AG04449 (cell line): Measurements from ENCODE around the gene GSS.

Experiments
- CTCF ChIA-PET: fragments of 350-600 bp; formaldehyde crosslinking; extraction: SDS; loops from one replicate; lab custom pipeline; 2021; ENCODE audit warnings: antibody characterized with exemption; lab: Yijun Ruan, JAX
- POLR2A ChIA-PET: fragments of 400-600, 350-600 bp; formaldehyde crosslinking; extraction: SDS; loops from one replicate; lab custom pipeline; 2020; ENCODE audit warnings: antibody characterized with exemption, inconsistent platforms; lab: Yijun Ruan, JAX
- DNase-seq: peaks from one replicate; pipeline ENCODE4 v3.0.0-alpha.2; 2010; ENCODE audit warnings: low read depth, low spot score
- H3K4me3 ChIP-seq: 2 replicates; pipeline ENCODE4 v1.5.1; 2011; ENCODE audit warnings: low read depth, mild to moderate bottlenecking, control low read depth, low read length
- TF ChIP-seq, protein P1 (sequence below): IDR thresholded peaks from one replicate; pipeline ENCODE4 v1.5.1; 2011; ENCODE audit warnings: mild to moderate bottlenecking, moderate library complexity, low read length, control low read depth, inconsistent platforms; ENCODE audit not compliant: insufficient read depth; ENCODE audit errors: missing control alignments

Gene GSS

DNA sequence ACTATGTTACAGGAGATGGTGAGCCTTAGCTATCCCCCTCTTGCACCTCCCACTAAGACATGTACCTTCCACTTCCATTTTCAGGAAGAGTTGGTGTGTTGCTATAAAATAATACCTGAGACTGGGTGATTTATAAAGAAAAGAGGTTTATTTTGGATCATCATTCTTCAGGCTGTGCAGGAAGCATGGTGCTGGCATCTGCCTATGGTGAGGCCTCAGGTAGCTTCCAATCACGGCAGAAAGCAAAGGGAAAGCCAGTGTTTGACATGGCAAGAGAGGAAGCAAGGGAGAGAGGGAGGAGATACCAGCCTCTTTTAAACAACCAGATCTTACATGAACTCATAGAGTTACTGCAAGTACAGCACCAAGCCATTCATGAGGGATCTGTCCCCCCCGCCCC lies 32.2 kb downstream of the GSS start:
- ChIA-PET POLR2A (no interaction called here), CTCF (no interaction called here)
- TF ChIP-seq, protein P1, sequence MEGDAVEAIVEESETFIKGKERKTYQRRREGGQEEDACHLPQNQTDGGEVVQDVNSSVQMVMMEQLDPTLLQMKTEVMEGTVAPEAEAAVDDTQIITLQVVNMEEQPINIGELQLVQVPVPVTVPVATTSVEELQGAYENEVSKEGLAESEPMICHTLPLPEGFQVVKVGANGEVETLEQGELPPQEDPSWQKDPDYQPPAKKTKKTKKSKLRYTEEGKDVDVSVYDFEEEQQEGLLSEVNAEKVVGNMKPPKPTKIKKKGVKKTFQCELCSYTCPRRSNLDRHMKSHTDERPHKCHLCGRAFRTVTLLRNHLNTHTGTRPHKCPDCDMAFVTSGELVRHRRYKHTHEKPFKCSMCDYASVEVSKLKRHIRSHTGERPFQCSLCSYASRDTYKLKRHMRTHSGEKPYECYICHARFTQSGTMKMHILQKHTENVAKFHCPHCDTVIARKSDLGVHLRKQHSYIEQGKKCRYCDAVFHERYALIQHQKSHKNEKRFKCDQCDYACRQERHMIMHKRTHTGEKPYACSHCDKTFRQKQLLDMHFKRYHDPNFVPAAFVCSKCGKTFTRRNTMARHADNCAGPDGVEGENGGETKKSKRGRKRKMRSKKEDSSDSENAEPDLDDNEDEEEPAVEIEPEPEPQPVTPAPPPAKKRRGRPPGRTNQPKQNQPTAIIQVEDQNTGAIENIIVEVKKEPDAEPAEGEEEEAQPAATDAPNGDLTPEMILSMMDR: no peak
- DNase-seq: no peak
- no peak overlapping the region for H3K4me3 ChIP-seq

DNA sequence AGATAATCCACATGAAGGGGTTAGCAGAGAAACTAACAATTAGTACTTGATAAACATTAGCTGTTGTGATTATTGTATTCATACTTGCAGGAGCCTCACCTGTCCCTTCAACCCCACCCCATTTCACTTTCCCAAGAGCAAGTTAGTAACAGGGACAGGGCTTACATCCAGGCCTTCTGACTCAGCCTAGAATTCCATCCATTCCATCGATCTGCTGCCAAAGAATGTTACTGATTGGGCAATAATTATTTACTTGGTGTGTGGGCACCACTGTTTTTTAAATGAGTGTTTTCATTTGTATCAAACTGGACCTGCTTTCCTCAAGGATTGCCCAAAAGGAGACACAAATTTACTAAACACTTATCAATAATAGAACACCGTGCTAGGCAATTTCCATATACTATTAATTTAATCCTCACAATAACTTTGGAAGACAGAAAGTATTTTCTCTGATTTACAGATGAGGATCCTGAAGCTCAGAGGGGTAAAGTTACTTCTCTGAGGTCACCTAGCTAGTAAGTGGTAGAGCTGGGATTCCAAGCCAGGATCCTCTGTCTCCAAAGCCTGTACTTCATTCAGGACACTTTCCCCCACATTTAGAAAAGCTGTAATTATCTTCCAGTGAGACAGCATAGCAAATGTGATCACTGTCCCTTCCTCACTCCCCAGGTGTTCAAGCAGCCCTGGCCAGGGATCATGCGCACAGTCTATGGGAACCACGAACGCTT lies 32.8 kb downstream of the GSS start:
- ChIA-PET CTCF (interaction anchor here (1.6 kb wide), 1 partner anchor 49 kb away, joined by 3 read pairs; no protein-coding TSS in a partner anchor), POLR2A (interaction anchor here (0.6 kb wide), 1 partner anchor 44 kb away, joined by 3 read pairs; no protein-coding TSS in a partner anchor)
- H3K4me3 ChIP-seq: no peak overlapping the region
- TF ChIP-seq, protein P1: no peak
- no peak for DNase-seq

DNA sequence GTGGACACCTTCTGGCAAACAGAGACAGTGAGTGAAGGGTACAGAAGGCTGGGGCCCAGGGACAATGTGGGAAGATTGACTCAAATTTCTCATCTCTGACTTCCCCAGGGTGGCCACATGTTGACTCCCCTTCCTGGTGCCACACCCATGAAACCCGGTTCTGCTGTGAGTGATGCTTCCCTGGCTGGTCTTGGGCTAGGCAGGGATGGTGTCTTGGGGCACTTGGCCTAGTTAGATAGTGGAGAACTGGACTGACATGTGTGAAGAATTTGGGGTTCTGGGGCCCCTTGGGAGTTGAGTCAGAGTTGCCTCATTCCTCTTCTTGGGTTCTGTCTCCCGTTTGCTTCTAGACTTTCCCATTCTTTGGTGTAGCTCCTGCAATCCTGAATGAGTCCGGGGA lies 34.2 kb downstream of the GSS start:
- TF ChIP-seq, protein P1: no peak
- ChIA-PET POLR2A (no interaction called here), CTCF (interaction anchor here (1.6 kb wide), 1 partner anchor 47 kb away, joined by 3 read pairs; no protein-coding TSS in a partner anchor)
- no peak for DNase-seq
- H3K4me3 ChIP-seq: no peak overlapping the region

DNA sequence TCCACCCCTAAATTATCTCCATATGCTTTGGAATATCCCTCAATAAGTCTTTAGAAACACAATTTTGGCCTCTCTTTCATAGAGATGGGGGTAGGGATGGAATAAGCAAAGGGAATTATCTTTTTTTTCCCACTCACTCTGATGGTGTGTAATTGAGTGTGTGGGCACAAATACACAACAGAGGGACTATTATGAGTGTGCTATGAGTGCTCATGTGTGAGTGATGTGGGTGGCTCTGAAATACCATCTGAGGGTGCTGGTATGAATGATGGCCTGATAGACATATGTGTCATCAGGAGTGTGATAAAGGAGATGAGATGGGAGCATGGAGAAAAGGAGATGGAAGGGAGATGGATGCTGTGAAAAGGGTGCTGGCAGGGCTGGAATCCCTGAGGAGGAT lies 35.6 kb downstream of the GSS start:
- H3K4me3 ChIP-seq: no peak overlapping the region
- ChIA-PET CTCF (no interaction called here), POLR2A (no interaction called here)
- TF ChIP-seq, protein P1: no peak
- no peak for DNase-seq

DNA sequence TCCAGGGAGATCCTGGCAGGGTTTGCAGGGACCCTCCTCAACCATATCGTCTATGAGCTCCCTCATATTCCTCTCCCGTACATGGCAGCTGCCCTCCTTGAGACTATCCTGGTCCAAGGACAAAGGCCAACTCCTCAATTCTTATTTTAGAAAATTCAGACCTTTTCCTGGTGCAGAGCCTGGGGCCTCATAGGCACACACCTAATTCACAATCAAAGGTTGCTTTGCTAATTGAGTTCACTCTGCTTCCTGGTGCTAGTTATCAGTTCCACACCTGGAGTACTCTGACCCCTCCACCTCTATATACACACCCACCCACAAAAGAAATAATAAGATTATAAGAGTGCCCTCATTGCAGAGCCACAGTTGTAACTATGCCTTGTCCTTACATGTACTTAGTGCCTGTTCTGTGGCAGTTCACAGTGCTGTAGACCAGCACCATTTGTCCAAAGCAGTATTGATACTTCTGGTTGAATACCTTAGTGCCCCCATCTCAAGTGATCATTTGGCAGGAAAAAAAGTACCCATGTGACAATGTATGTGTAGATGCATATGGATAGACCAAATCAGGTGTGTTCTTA lies 38.7 kb downstream of the GSS start:
- TF ChIP-seq, protein P1: no peak
- POLR2A ChIA-PET: no interaction called here
- DNase-seq: no peak
- CTCF ChIA-PET: interaction anchor here (0.7 kb wide), 1 partner anchor 24 kb away, joined by 3 read pairs; no protein-coding TSS in a partner anchor
- H3K4me3 ChIP-seq: no peak overlapping the region

DNA sequence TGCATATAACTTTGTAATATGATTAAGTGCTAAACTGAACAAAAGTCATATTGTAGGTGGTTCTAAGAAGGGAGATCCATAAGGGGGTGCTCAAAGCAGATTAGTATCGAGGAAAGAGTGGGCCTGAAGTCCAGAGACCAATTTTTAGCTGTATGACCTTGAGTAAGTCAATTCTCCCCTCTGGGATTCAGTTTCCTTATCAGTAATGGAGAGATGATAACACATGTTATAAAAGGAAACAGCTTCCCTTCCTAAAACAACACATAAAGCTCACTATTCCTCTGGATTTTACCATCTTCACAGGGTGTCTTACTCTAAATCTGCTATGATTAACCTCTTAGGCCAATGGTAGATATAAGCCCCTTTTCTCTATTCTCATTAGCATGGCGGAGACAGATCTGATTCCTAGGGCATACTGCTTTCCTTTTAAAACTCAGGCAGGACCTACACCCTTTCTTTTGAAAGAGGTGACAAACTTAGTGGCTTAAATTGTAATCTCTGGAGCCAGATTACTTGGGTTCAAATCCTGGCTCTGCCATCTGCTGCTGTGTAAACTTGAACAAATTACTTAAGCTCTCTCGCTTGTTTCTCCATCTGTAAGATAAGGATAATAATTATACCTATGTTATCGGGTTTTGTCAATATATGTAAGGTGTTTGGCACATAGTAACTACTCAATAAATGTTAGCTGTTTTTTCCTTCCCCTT lies 39.7 kb downstream of the GSS start:
- TF ChIP-seq, protein P1: no peak
- CTCF ChIA-PET: no interaction called here
- POLR2A ChIA-PET: no interaction called here

More for the DNA sequence above, 39.7 kb downstream of the GSS start:
- H3K4me3 ChIP-seq: no peak overlapping the region
- no peak for DNase-seq
